Cardiac muscle cell (in vitro differentiated cells and primary cell): ENCODE data around the gene ATP9B. TPM values are rescaled to one million over a fixed set of nuclear protein-coding genes. Genes with fewer than 3 reads are reported as not detected.

ENCODE experiments used
- DNase-seq, 2 donors: peaks; one replicate each; pipeline versions ENCODE4 v3.0.0 to v3.0.0-alpha.2; 2010 to 2017; ENCODE audit warnings: low read depth in 1 of 2, low spot score in 1 of 2
- H3K27ac ChIP-seq: fragments of 200-600 bp; sonication (generic); 2 replicates; pipeline ENCODE4 v1.5.1; 2016
- H3K27me3 ChIP-seq: fragments of 200-600 bp; sonication (generic); 2 replicates; pipeline ENCODE4 v1.6.0; 2016; ENCODE audit warnings: control low read depth
- H3K36me3 ChIP-seq: fragments of 200-600 bp; sonication (generic); 2 replicates; pipeline ENCODE4 v1.5.1; 2016; ENCODE audit warnings: control low read depth
- H3K4me1 ChIP-seq: fragments of 200-600 bp; sonication (generic); 2 replicates; pipeline ENCODE4 v1.8.1; 2017; ENCODE audit warnings: low read depth, mild to moderate bottlenecking, mixed run types
- H3K4me3 ChIP-seq: fragments of 200-600 bp; sonication (generic); 2 replicates; pipeline ENCODE4 v1.5.1; 2016; ENCODE audit warnings: mild to moderate bottlenecking
- H3K9me3 ChIP-seq: fragments of 200-600 bp; sonication (generic); 2 replicates; pipeline ENCODE4 v1.5.1; 2017; ENCODE audit warnings: low read depth, mild to moderate bottlenecking, control low read depth
- polyA plus RNA-seq: library from polyadenylated mRNA; unstranded; fragments of >200 nt; fragmentation: Nextera tagmentation; extraction: Ambion mirVana; gene quantifications from 2 replicates; pipeline ENCODE4 v1.2.1, GENCODE V29; 2016
- total RNA-seq: library from RNA; depleted of rRNA; stranded (reverse); fragments of >200 nt; gene quantifications from 2 replicates; pipeline ENCODE4 v1.2.3, GENCODE V29; 2016
- TF ChIP-seq, protein P1 (sequence below): IDR thresholded peaks from 2 replicates; pipeline ENCODE4 v1.5.1; 2012; ENCODE audit warnings: low read depth, mild to moderate bottlenecking, low read length

ATP9B gene
- total and polyA plus RNA-seq, 2 experiments from 2014 or later, result 14.1 to 14.2 TPM

DNA sequence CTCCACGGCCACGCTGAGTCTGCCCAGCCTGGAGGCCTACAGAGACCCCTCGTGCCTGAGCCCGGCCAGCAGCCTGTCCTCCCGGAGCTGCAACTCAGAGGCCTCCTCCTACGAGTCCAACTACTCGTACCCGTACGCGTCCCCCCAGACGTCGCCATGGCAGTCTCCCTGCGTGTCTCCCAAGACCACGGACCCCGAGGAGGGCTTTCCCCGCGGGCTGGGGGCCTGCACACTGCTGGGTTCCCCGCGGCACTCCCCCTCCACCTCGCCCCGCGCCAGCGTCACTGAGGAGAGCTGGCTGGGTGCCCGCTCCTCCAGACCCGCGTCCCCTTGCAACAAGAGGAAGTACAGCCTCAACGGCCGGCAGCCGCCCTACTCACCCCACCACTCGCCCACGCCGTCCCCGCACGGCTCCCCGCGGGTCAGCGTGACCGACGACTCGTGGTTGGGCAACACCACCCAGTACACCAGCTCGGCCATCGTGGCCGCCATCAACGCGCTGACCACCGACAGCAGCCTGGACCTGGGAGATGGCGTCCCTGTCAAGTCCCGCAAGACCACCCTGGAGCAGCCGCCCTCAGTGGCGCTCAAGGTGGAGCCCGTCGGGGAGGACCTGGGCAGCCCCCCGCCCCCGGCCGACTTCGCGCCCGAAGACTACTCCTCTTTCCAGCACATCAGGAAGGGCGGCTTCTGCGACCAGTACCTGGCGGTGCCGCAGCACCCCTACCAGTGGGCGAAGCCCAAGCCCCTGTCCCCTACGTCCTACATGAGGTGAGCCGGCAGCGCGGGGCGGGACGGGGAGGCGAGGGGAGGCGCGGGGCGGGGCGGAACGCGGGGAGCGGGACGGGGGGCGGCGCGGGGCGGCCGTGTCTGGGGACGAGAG, 341.8 kb downstream of the ATP9B start:
- TF ChIP-seq, protein P1, sequence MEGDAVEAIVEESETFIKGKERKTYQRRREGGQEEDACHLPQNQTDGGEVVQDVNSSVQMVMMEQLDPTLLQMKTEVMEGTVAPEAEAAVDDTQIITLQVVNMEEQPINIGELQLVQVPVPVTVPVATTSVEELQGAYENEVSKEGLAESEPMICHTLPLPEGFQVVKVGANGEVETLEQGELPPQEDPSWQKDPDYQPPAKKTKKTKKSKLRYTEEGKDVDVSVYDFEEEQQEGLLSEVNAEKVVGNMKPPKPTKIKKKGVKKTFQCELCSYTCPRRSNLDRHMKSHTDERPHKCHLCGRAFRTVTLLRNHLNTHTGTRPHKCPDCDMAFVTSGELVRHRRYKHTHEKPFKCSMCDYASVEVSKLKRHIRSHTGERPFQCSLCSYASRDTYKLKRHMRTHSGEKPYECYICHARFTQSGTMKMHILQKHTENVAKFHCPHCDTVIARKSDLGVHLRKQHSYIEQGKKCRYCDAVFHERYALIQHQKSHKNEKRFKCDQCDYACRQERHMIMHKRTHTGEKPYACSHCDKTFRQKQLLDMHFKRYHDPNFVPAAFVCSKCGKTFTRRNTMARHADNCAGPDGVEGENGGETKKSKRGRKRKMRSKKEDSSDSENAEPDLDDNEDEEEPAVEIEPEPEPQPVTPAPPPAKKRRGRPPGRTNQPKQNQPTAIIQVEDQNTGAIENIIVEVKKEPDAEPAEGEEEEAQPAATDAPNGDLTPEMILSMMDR, result no peak
- Histone ChIP-seq H3K27ac (no peak overlapping the region), H3K4me3 (no peak overlapping the region), H3K4me1 (peaks cover 13% of the 10 kb centered on the region), H3K36me3 (no peaks in the 10 kb centered on the region), H3K27me3 (no peaks in the 10 kb centered on the region), H3K9me3 (no peaks in the 10 kb centered on the region)
- no peak for DNase-seq

- Histone ChIP-seq H3K36me3 (no peaks in the 10 kb centered on the region), H3K4me1 (peaks cover 13% of the 10 kb centered on the region), H3K27me3 (no peaks in the 10 kb centered on the region), H3K4me3 (no peak overlapping the region), H3K9me3 (no peaks in the 10 kb centered on the region), H3K27ac (peak overlapping the region; percentile 54)
- DNase-seq, result no peak
- TF ChIP-seq, protein P1, result no peak
Measured at GRCh38 chr18:79411614-79412526, 342.7 kb downstream of the ATP9B start.

- TF ChIP-seq, protein P1, result no peak
- no peaks in the 10 kb centered on the region for H3K27me3 ChIP-seq
- no peak overlapping the region for H3K4me3 ChIP-seq
- DNase-seq, result no peak
- H3K27ac ChIP-seq, result no peak overlapping the region
- H3K9me3 ChIP-seq, result no peaks in the 10 kb centered on the region
- peaks cover 13% of the 10 kb centered on the region for H3K4me1 ChIP-seq
- H3K36me3 ChIP-seq, result no peaks in the 10 kb centered on the region
Measured at GRCh38 chr18:79413025-79413424, 343.8 kb downstream of the ATP9B start.

GRCh38 chr18:79413426-79413825, 344.2 kb downstream of the ATP9B start:
- H3K9me3 ChIP-seq, result no peaks in the 10 kb centered on the region
- no peak for DNase-seq
- TF ChIP-seq, protein P1, result no peak
- no peaks in the 10 kb centered on the region for H3K36me3 ChIP-seq
- no peaks in the 10 kb centered on the region for H3K27me3 ChIP-seq
- H3K4me1 ChIP-seq, result peaks cover 13% of the 10 kb centered on the region
- H3K27ac ChIP-seq, result no peak overlapping the region
- H3K4me3 ChIP-seq, result no peak overlapping the region

- TF ChIP-seq, protein P1, result no peak
- Histone ChIP-seq H3K4me3 (no peak overlapping the region), H3K9me3 (no peaks in the 10 kb centered on the region), H3K27ac (no peak overlapping the region), H3K27me3 (no peaks in the 10 kb centered on the region), H3K4me1 (peaks cover 13% of the 10 kb centered on the region), H3K36me3 (no peaks in the 10 kb centered on the region)
- no peak for DNase-seq
Measured at GRCh38 chr18:79413901-79414300, 344.7 kb downstream of the ATP9B start.
